ENCODE results near the gene ECHDC3.

DNA sequence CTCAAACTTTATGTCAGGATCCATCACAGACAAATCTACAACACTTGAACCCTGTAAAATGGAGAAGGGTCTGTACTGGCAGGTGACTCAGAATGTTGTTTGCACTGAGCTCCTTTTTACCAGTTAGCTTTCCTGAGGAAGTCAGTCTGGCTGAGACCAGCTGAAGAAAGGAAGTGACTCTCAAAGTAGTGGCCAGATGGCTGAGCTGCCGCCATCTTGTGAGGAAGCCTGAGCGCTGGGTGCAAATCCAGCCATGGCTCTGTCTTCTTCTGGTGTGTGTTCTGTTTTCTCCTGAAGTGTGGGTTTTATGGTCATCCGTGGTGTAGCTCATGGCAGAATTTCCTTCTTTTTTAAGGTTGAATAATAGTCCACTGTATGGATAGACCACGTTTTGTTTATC is 25.5 kb upstream of the ECHDC3 start:
- TF ChIP-seq CTCF (IDR thresholded peaks at IDR 0.05; ENCODE audit: low read depth, low read length) (no peak), EZH2phosphoT487 (IDR thresholded peaks at IDR 0.05; ENCODE audit: low read depth) (no peak)

All from OCI-LY3 (cell line).